CD4-positive, alpha-beta T cell treated with Interleukin-2 at 100 ng/mL for 4 hours (primary cell): ENCODE data around the gene ERMP1.
"Not testable (repeated sequence)": the region's sequence is repeated elsewhere in the genome, so short reads cannot be mapped to it uniquely, and the experiment has no call there.

Experiments
- DNase-seq: peaks from one replicate; pipeline ENCODE4 v3.0.0-alpha.2; 2020; ENCODE audit warnings: low spot score

The ERMP1 gene

GRCh38 chr9:5783420-5783819 is 49.5 kb downstream of the ERMP1 start:
- not testable (repeated sequence) for DNase-seq

- not testable (repeated sequence) for DNase-seq
Observed at GRCh38 chr9:5779705-5780218, 53.2 kb downstream of the ERMP1 start.

- DNase-seq = no peak
Observed at GRCh38 chr9:5778805-5779204, 54.1 kb downstream of the ERMP1 start.

- no peak for DNase-seq
Observed at GRCh38 chr9:5773324-5773999, 59.5 kb downstream of the ERMP1 start.

- no peak for DNase-seq
Observed at GRCh38 chr9:5767968-5768932, 64.7 kb downstream of the ERMP1 start.

GRCh38 chr9:5764130-5764868 is 68.6 kb downstream of the ERMP1 start:
- DNase-seq = no peak

- no peak for DNase-seq
Observed at GRCh38 chr9:5762421-5762820, 70.5 kb downstream of the ERMP1 start.

- no peak for DNase-seq
Observed at GRCh38 chr9:5760338-5760737, 72.6 kb downstream of the ERMP1 start.

GRCh38 chr9:5756633-5757032 is 76.3 kb downstream of the ERMP1 start:
- no peak for DNase-seq

- DNase-seq = no peak
Observed at GRCh38 chr9:5750569-5750968, 82.3 kb downstream of the ERMP1 start.

- no peak for DNase-seq
Observed at GRCh38 chr9:5749306-5749705, 83.6 kb downstream of the ERMP1 start.

- no peak for DNase-seq
Observed at GRCh38 chr9:5748438-5748837, 84.5 kb downstream of the ERMP1 start.

GRCh38 chr9:5743109-5743508 is 89.8 kb downstream of the ERMP1 start:
- no peak for DNase-seq

GRCh38 chr9:5736563-5737346 is 96.2 kb downstream of the ERMP1 start:
- DNase-seq = no peak

- no peak for DNase-seq
Observed at GRCh38 chr9:5735072-5735471, 97.8 kb downstream of the ERMP1 start.
